Measurements from ENCODE around the gene LRRC61.
A peak's percentile ranks its signal among the peaks of the same experiment; 100 is the strongest.
"Not testable (repeated sequence)": the region's sequence is repeated elsewhere in the genome, so short reads cannot be mapped to it uniquely, and the experiment has no call there.

LRRC61 gene

DNA sequence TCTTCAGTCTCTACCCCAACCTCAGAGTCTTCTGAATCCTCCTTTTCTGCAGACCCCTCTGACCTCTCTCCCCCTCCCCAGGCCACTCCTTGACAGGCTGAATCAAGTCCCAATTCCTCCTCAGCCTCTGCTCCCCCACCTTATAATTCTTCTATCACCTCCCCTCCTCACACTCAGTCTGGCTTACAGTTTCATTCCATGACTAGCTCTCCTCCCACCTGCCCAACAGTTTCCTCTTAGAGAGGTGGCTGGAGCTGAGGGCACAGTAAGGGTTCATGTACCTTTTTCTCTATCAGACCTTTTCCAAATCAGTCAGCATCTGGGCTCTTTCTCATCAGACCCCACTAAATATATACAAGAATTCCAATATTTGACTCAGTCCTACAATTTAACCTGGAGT, 14.6 kb upstream of the LRRC61 start:
- no peak for DNase-seq

GRCh38 chr7:150311146-150311545, 12.0 kb upstream of the LRRC61 start:
- no peak for DNase-seq

- DNase-seq: no peak
These were observed 11.4 kb upstream of the LRRC61 start for GRCh38 chr7:150311711-150312110.

DNA sequence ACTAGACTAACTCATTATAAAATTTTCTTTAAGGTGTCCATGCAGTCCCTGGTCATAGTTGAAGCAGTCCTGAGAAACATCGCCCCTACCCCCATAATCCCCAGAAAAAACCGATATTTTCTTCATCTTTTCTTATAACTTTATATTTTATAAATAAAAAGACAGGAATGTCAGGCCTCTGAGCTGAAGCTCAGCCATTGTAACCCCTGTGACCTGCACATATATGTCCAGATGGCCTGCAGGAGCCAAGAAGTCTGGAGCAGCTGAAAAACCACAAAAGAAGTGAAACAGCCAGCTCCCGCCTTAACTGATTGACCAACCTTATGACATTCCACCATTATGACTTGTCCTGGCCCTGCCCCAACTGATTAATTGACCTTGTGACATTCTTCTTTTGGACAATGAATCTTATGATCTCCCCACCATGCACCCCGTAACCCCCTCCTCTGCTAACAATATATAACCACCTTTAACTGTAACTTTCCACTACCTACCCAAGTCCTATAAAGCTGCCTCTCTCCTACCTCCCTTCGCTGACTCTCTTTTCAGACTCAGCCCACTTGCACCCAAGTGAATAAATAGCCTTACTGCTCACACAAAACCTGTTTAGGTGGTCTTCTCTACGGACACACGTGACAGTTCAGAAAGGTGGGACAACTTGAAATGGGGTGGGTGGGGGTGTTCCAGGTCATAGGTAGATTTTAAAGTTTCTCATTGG, 10.3 kb upstream of the LRRC61 start:
- not testable (repeated sequence) for DNase-seq

- DNase-seq: no peak
These were observed 9.8 kb upstream of the LRRC61 start for GRCh38 chr7:150313367-150313809.

DNA sequence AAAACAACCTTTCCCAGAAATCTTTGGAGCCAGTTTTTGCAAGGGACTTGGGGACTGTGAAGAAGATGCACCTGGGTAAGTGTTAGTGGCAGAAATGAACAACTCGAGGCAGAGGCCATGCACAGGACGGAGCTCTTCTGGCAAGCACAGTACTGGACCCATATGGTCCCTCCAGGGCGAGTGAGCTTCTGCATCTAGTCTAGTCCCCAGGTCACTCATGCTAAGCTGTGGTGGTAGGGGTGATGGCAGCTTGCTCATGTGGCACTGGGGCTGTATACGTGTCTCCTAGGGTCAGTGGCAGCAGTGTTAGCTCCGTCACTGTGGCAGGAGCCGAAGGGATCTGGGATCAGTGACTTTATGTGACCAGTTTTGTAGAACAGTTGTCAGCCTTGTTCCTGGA, 9.3 kb upstream of the LRRC61 start:
- no peak for DNase-seq

DNA sequence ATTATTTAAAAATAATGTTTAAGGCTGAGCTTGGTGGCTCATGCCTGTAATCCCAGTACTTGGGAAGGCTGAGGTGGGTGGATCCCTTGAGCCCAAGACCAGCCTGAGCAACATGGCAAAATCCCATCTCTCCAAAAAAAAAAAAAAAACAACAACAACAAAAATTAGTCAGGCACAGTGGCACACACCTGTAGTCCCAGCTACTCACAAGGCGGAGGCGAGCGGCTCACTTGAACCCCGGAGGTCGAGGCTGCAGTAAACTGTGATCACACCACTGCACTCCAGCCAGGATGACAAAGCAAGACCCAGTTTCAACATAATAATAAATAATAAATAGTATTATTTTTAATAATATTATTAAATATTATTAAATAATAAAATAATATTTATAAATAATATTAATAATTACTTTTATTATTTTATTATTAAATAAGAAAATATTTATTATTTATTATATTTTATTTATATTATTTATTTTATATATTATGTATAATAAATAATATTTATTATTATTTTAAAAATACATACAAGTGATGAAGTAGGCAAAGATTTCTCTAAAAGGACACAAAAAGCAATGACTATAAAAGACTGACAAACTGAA, 8.4 kb upstream of the LRRC61 start:
- DNase-seq: no peak

DNA sequence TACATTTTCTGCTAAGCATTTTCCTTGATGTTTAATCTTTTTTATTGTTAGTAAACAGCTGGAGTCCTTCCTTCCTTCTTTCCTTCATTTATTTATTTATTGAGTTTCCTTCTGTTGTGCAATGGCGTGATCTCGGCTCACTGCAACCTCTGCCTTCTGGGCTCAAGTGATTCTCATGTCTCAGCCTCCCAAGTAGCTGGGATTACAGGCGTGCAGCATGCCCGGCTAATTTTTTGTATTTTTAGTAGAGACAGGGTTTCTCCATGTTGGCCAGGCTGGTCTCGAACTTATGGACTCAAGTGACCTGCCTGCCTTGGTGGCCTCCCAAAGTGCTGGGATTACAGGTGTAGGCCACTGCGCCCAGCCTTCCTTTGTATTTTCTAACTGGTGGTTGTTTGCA, 6.2 kb upstream of the LRRC61 start:
- DNase-seq: not testable (repeated sequence)

DNA sequence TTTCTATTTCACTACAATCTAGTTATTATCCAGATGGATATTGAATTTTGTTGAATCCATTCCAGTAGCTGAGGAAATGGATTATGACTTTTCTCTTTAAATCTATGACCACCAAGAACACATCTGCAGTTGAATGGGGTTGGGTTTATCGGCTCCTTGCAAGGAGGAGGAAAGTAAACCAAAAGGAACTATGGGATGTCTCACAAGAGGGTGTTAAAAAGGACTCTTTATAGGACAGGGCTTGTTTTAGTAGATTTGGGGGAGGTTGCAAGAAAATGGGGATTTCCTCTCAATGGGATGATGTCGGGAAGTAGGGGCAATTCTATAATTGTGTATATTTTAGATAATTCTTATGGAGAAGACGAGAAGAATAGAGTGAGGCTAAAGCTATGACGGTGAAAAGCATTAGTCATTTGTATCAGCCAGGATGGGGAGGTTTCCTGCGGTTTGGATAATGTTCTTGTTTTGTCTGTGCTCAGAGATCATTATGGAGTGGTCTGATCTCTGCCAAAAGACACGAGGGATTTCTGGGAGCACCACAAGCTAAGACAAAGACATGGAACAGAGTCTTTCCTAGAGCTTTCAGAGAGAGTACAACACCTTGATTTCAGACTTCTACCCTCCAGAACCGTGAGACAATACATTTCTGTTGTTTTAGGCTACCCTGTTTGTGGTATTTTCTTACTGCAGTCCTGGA, 5.3 kb upstream of the LRRC61 start:
- no peak for DNase-seq

GRCh38 chr7:150321788-150322113, 1.4 kb upstream of the LRRC61 start:
- no peak for DNase-seq

- peak; percentile 50 for DNase-seq
These were observed 882 bp upstream of the LRRC61 start for GRCh38 chr7:150322114-150322832.

- no peak for DNase-seq
These were observed 672 bp downstream of the LRRC61 start for GRCh38 chr7:150323682-150324372.

GRCh38 chr7:150324373-150324961, 1.3 kb downstream of the LRRC61 start:
- DNase-seq: no peak

- no peak for DNase-seq
These were observed 2.0 kb downstream of the LRRC61 start for GRCh38 chr7:150325110-150325611.

GRCh38 chr7:150325901-150326300, 2.7 kb downstream of the LRRC61 start:
- no peak for DNase-seq

DNA sequence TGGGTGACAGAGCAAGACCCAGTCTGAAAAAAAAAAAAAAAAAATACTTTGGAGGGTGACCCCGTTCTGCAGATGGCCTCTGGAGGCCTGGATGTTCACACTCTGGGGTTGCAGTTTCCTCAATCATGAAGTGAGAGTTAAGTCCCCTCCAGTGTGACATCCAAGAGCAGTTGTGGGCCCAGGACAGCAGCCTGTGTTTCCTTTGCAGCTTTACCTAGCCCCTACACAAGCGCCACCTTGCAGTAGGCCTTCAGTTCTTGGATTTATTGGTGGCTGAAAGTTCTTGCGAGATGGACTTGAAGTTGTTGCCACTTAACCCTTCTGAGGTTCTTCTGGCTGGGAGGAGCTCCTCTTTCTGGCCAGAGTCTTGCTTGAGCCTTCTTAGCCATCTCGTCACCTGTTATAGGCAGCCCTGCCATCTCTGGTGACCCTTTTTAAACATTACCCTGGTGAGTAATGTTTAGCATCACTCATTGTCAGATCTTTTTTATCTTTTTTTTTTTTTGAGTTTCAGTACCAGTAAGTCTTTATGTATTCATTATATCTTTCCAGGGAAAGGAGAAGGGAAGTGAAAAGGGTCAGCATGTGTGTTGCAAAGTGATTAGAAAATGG, 3.6 kb downstream of the LRRC61 start:
- DNase-seq: no peak

DNA sequence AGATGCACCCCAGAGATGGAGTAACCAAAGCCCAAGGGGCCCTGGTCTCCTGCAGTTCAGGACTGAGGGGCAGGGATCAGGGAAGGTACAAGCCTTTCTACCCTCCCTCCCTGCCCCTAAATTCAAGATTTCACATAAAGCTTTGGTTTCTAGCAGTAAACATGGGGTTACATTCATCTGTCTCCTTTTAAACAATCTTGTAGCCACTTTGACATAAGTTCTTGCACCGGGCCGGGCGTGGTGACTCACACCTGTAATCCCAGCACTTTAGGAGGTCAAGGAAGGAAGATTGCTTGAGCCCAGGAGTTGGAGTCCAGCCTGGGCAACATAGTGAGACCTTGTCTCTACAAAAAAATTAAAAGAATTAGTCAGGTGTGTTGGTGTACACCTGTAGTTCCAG, 4.2 kb downstream of the LRRC61 start:
- no peak for DNase-seq

GRCh38 chr7:150329331-150330120, 6.4 kb downstream of the LRRC61 start:
- no peak for DNase-seq

- no peak for DNase-seq
These were observed 7.2 kb downstream of the LRRC61 start for GRCh38 chr7:150330211-150330885.

DNA sequence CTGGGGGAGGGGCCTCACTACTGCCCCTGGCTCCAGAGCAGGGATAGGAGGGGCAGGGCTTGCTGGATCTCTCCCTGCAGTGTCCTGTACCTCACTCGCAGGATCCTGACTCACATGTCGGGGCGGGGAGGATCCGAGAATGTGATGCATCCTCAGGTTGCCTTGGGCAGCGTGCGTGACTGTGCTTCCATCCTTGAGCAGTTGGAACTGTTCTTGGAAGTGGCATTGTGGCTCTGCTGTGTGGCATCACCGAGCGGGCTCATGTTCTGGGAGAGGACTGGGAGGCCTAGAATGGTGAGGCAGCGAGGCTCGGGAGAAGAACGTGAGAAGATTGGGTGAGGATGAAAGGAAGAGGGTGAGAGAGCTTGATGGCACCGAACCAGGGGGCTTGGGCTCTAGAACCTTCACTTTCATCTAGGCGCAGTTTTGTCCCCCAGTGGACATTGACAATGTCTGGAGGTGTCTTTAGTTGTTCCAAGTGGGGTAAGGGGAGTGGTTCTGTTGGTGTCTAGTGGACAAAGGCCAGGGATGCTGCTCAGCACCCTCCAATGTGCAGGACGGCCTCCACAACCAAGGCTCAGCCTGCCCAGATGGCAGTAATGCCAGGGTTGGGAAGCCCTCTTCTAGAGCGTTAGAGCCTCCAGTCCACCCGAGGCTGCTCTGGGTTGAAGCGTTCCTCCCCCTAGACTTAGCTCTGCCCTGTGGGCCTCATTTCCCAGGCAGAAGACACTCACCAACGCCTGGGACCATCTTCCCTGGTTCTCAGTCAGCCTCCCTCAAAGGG, 9.9 kb downstream of the LRRC61 start:
- no peak for DNase-seq
